Eye (tissue), 1 donor: ENCODE results near the gene POC1A.
A peak's percentile ranks its signal among the peaks of the same experiment; 100 is the strongest.

Source experiments
- DNase-seq: peaks from one replicate; pipeline ENCODE4 v3.0.0-alpha.2; 2015

POC1A gene

DNA sequence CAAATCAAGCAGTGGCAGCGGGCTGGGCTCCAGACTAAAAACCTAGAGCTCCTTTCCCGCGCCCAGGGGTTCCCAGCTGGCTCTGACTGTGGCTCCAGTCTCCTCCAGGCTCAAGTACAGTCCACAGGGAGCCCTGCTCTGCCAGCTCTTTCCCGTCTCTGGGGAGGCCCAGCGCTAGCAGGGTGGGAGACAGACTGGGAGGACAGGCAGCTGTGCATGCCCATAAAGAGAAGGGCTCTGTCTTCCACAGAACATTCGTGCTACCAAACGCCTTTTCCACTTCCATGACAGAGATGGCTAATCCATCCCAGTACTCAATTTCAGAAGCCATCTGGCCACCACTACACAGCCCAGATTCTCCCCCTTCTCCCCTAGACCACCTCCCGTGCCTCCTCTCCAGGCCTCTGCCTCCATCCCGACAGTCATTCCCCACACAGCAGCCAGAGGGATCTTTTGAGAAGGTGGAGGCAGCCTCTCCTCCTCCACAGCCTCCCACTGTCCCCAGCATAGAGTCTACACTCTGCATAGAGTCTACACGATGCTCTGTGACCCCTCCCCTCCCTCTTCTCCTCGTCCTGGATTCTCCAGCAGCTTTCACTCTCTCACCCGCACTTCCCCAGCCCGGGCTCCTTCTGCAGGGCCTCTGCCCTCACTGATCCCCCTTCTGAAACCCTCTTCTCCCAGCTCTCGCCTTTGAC is 91.0 kb downstream of the POC1A start:
- no peak for DNase-seq

DNA sequence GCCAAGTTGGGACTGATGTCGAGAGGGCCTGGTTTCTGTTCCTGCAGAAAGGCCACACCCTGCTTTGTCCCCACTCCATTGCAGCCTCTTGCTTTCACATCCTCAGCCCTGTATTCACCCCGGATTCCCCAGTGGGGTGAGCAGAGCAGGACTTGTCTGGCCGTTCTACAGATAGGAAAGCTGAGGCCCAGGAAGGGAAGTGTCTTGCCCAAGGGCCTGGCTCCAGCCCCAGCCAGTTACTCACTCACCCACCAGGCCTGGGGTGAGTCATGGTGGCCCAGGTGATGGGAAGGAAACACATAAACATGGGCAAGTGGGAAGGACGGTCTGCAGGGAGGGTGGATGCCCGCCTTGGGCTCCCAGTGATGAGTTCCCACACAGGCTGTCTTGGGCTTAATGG is 91.7 kb downstream of the POC1A start:
- no peak for DNase-seq

DNA sequence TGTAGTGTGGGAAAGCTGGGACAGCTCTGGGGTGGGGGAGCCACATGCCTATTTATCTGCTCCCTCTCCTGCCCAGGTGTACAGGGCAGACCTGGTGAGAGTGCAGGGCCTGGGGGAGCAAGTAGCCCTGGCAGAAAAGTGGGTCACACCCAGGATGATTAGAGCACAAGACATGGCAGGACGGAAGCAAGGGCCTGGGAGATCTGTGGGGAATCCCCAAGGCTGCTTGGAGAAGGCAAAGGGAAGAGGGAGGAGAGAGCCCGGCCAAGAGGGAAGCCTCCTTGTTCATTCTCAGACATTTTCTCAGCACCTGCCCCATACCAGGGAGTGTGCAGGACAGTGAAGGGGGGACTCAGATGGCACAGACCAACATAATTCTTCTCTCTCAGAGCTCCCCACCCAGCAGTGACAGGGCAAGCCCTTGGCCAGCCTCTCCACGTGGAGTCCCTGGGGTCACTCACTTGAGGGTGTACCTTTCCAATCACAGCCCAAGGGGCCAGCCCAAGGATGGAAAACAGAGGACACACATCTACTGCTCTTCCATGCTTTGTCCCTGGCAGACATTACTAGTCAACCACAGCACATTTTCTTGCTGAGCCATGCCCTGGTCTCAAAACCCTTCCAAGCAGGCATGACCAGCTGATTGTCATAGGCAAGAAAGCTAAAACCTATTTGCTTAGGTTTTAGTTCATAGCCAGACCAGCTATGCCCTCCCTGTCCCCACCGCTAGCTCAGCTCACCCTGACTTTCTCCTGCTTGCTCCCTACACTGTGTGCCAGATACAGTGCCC is 92.9 kb downstream of the POC1A start:
- DNase-seq, result no peak

- no peak for DNase-seq
Observed at GRCh38 chr3:52059781-52060180, 94.4 kb downstream of the POC1A start.

- no peak for DNase-seq
Observed at GRCh38 chr3:52057812-52058495, 96.3 kb downstream of the POC1A start.

- peak; percentile 99 for DNase-seq
Observed at GRCh38 chr3:52056968-52057811, 97.0 kb downstream of the POC1A start.

DNA sequence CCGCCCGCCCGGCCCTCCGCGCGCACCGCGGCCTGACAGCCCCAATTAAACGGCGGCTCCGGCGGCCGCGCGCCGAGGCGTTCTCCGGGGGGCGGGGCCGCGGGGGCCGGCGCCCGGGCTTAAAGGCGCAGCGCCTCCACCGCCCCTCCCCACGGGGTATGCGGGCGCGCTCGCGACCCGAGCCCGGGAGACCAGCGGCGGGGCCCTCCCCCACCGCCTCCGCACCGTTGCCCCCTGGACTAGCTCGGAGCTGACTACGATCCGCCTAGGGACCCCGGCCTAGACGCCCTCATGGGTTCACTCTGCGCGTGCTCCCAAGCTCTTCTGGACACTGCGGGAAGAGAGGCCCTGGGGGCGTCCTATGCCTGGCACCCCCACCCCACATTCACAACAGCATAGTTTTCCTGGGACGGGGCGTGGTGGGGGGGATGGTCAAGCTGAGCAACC is 97.7 kb downstream of the POC1A start, which contains the start of gene DUSP7:
DUSP7 (minus strand) TSS at position 51 of the 447 bp plus-strand sequence. CDS start 205 bp downstream, outside the sequence.
- peak; percentile 92 for DNase-seq

- peak; percentile 76 for DNase-seq
Observed at GRCh38 chr3:52055537-52056351, 98.5 kb downstream of the POC1A start.

GRCh38 chr3:52054661-52055511 is 99.3 kb downstream of the POC1A start:
- peak; percentile 64 for DNase-seq

GRCh38 chr3:52053307-52054304 is 100.6 kb downstream of the POC1A start:
- no peak for DNase-seq

DNA sequence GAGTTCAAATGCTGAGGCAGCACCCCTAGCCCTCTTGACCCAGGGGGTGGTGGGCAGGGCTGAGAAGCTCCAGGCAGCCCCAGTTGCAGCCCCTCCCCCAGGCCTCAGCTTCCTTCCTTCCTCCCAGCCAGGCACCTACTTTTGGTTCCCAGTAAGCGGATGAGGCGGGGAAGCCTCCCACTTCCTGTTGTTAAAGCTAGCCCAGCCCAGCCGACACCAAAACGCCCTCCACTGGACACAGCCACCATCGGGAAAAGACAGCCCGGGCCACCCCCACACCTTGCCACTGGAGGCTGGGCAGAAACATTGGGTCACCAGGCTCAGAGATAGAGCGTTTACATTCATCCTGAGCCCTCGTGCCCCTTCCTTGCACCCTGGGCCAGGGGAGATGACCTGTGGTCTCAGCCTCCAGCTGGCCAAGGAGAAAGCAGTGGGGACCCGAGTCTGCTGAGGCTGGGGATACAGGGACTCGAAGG is 101.4 kb downstream of the POC1A start:
- no peak for DNase-seq

- no peak for DNase-seq
Observed at GRCh38 chr3:52051444-52051843, 102.8 kb downstream of the POC1A start.

GRCh38 chr3:52050571-52050970 is 103.7 kb downstream of the POC1A start:
- DNase-seq, result no peak

DNA sequence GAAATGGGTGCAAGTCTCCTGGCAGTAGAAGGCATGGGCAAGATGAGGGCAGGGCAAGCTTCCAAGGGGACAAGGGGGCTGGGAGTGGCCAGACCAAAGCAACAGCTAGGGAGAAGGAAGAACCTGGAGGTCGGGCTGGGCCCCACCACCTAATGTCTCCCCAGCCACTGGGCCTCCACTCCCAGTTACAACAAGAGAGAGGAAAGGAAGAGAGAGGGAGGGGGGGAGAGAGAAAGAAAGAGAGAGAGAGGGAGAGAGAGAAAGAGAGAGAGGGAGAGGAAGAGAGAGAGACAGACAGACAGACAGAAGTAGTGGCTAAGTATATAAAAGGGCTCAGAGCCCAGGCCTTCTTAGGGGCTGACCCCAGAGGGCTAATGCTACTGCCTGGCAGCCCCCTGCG is 104.7 kb downstream of the POC1A start:
- no peak for DNase-seq

DNA sequence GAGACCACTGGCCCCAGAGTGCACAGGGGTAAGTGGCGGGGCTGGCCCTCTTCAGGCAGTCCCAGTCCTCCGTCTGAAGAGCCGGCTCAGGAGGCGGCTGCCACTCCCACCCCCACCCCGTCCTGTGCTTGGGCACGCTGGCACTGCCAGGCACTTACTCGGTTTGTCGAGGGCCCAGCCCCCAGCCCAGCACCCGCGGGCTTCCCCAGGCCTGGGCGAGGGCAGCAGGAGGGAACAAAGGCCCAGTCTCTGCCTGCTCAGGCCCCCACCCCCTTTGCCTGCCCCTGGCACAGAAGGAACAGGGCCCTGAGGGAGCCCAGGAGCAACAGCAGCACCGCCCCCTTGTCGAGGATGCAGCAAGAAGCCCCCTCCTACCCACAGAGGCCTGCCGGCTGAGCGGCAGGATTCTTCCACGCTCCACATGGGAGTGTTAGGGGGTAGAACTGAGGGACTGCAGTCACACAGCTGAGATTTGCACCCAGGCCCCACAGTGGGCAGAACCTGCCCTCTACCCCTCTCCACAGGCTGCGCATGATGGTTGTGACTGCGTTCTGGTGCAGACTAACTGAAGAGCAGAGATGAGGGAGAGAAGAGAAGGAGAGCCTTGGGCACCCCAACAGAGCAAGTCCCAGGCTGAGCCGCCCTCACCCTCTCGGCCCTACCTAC is 106.8 kb downstream of the POC1A start:
- no peak for DNase-seq

GRCh38 chr3:52046902-52047239 is 107.4 kb downstream of the POC1A start:
- no peak for DNase-seq

DNA sequence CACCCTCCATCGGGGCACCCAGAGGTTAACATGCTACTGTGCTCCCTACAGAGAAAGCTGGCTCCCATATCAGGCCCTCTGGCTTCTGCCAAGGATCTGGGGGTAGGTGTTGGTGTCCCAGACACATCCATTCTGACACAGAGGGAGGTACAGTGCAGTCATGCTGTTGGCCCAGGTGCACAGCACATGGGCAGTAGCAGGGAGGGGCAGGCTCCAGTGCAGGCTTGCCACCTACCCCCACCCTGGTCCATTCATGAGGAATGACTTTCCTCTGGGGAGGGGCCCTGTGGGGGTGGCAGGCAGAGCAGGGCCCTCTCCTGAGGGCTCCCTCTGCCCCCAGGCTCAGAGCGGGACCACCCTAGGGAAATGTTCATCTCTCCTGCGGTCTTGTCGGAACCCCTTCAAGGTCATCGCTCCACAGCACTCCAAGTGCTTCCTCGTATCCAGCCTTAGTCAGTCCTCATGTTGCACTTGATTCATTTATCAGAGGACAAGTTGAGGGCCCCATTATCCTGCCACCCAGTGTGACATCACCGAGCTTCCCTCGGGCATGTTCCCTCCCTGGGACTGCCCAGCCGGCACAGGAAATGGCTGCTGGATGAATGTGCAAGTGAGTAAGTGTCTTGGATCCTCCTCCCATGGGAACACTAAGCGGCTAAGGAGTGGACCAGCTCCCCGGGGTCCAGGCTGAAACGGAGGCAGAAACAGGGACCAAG is 107.9 kb downstream of the POC1A start:
- no peak for DNase-seq
